ENCODE data around the gene BEST3. TPM values are rescaled to one million over a fixed set of nuclear protein-coding genes. Genes with fewer than 3 reads are reported as not detected.

The BEST3 gene
- total RNA-seq, 4 donors from 2014 or later, result not detected

- TF ChIP-seq CTCF (IDR thresholded peaks at IDR 0.05; ENCODE audit: low read depth), result no peak
Measured at GRCh38 chr12:69647178-69647577, 51.9 kb downstream of the BEST3 start.

- no peak for TF ChIP-seq CTCF (IDR thresholded peaks at IDR 0.05; ENCODE audit: low read depth)
Measured at GRCh38 chr12:69645031-69645430, 54.1 kb downstream of the BEST3 start.

GRCh38 chr12:69644511-69644910 is 54.6 kb downstream of the BEST3 start:
- TF ChIP-seq CTCF (IDR thresholded peaks at IDR 0.05; ENCODE audit: low read depth), result no peak

- TF ChIP-seq CTCF (IDR thresholded peaks at IDR 0.05; ENCODE audit: low read depth), result no peak
Measured at GRCh38 chr12:69642531-69642930, 56.6 kb downstream of the BEST3 start.

GRCh38 chr12:69641546-69641945 is 57.6 kb downstream of the BEST3 start:
- TF ChIP-seq CTCF (IDR thresholded peaks at IDR 0.05; ENCODE audit: low read depth), result no peak

- no peak for TF ChIP-seq CTCF (IDR thresholded peaks at IDR 0.05; ENCODE audit: low read depth)
Measured at GRCh38 chr12:69639400-69640016, 59.6 kb downstream of the BEST3 start.

GRCh38 chr12:69633061-69633460 is 66.0 kb downstream of the BEST3 start:
- no peak for TF ChIP-seq CTCF (IDR thresholded peaks at IDR 0.05; ENCODE audit: low read depth)

All from subcutaneous adipose tissue (tissue), 4 donors.